CD14-positive monocyte (primary cell): ENCODE results near the gene SPAG17. TPM values are rescaled to one million over a fixed set of nuclear protein-coding genes. Genes with fewer than 3 reads are reported as not detected.

Experiments used
- DNase-seq, 3 donors: peaks; one replicate each; pipeline ENCODE4 v3.0.0-alpha.2; 2011 to 2022
- H2AFZ ChIP-seq: 2 replicates; pipeline ENCODE4 v1.6.0; 2012; ENCODE audit warnings: mild to moderate bottlenecking, low read depth, low read length, inconsistent platforms; ENCODE audit not compliant: insufficient read depth, poor library complexity, severe bottlenecking
- H3K27ac ChIP-seq, 2 donors: 1 replicate in 1 of 2; 2 replicates in 1 of 2; pipeline ENCODE4 v1.5.1; 2012 to 2013; ENCODE audit warnings: low read length in 2 of 2, control low read depth in 1 of 2, inconsistent platforms in 1 of 2, low read depth in 1 of 2, mild to moderate bottlenecking in 1 of 2
- H3K27me3 ChIP-seq, 2 donors: one replicate each; pipeline versions ENCODE4 v1.6.0 to v1.6.1; 2011 to 2013; ENCODE audit warnings: low read length in 2 of 2; ENCODE audit not compliant: control insufficient read depth in 2 of 2, insufficient read depth in 2 of 2
- H3K36me3 ChIP-seq, 2 donors: replicated peaks in 1 of 2; 1 replicate in 1 of 2; 2 replicates in 1 of 2; pipeline versions ENCODE4 v1.5.1 to v1.6.1; 2012 to 2013; ENCODE audit warnings: low read length in 2 of 2, control low read depth in 1 of 2, inconsistent platforms in 1 of 2, mild to moderate bottlenecking in 1 of 2; ENCODE audit not compliant: insufficient read depth in 2 of 2, control insufficient read depth in 1 of 2
- H3K4me1 ChIP-seq, 2 donors: 1 replicate in 1 of 2; 2 replicates in 1 of 2; pipeline versions ENCODE4 v1.5.1 to v1.6.1; 2012 to 2013; ENCODE audit warnings: low read length in 2 of 2, control low read depth in 1 of 2, inconsistent platforms in 1 of 2, mild to moderate bottlenecking in 1 of 2, moderate library complexity in 1 of 2; ENCODE audit not compliant: insufficient read depth in 2 of 2, control insufficient read depth in 1 of 2
- H3K4me2 ChIP-seq: replicated peaks from 2 replicates; pipeline ENCODE3; 2012; ENCODE audit warnings: low read length, moderate library complexity, mild to moderate bottlenecking; ENCODE audit not compliant: poor library complexity, severe bottlenecking; ENCODE audit errors: extremely low read depth
- H3K4me3 ChIP-seq, 3 experiments: fragments of 200-600 bp in 1 of 3; sonication (generic) in 1 of 3; replicated peaks in 1 of 3; 1 replicate in 2 of 3; 2 replicates in 1 of 3; pipeline ENCODE4 v1.5.1; 2011 to 2013; ENCODE audit warnings: low read length in 3 of 3, mild to moderate bottlenecking in 3 of 3, control low read depth in 2 of 3, low read depth in 2 of 3, inconsistent platforms in 1 of 3, moderate library complexity in 1 of 3
- H3K79me2 ChIP-seq: 2 replicates; pipeline ENCODE4 v1.6.0; 2012; ENCODE audit warnings: mild to moderate bottlenecking, control low read depth, inconsistent platforms, low read length, moderate library complexity; ENCODE audit not compliant: insufficient read depth
- H3K9ac ChIP-seq: 2 replicates; pipeline ENCODE4 v1.6.0; 2017; ENCODE audit warnings: low read length, mild to moderate bottlenecking; ENCODE audit not compliant: insufficient read depth, poor library complexity, severe bottlenecking
- H3K9me3 ChIP-seq, 2 donors: replicated peaks in 1 of 2; 1 replicate in 1 of 2; 2 replicates in 1 of 2; pipeline versions ENCODE4 v1.5.1 to v1.6.1; 2012 to 2013; ENCODE audit warnings: low read length in 2 of 2, control low read depth in 1 of 2; ENCODE audit not compliant: control insufficient read depth in 1 of 2, insufficient read depth in 1 of 2
- H4K20me1 ChIP-seq: 2 replicates; pipeline ENCODE4 v1.6.0; 2012; ENCODE audit warnings: mild to moderate bottlenecking, low read length, control low read depth, moderate library complexity; ENCODE audit not compliant: insufficient read depth
- H3K27ac Mint-ChIP-seq, 7 donors: one replicate each; pipeline ENCODE4 v1.8.0; 2020; ENCODE audit warnings: mild to moderate bottlenecking in 7 of 7, mixed read lengths in 7 of 7, moderate library complexity in 6 of 7, inconsistent platforms in 2 of 7
- H3K27me3 Mint-ChIP-seq, 3 donors: one replicate each; pipeline ENCODE4 v1.8.0; 2021 to 2022; ENCODE audit warnings: low read depth in 3 of 3, mild to moderate bottlenecking in 3 of 3, mixed read lengths in 3 of 3, moderate library complexity in 3 of 3, inconsistent platforms in 1 of 3
- H3K36me3 Mint-ChIP-seq, 2 donors: one replicate each; pipeline ENCODE4 v1.8.0; 2020; ENCODE audit warnings: mixed read lengths in 2 of 2, inconsistent platforms in 1 of 2, mild to moderate bottlenecking in 1 of 2
- H3K4me1 Mint-ChIP-seq: one replicate; pipeline ENCODE4 v1.8.0; 2020; ENCODE audit warnings: mild to moderate bottlenecking, mixed read lengths
- H3K4me3 Mint-ChIP-seq, 2 donors: one replicate each; pipeline ENCODE4 v1.8.0; 2020; ENCODE audit warnings: mild to moderate bottlenecking in 2 of 2, mixed read lengths in 2 of 2, moderate library complexity in 1 of 2
- H3K9me3 Mint-ChIP-seq, 7 donors: one replicate each; pipeline ENCODE4 v1.8.0; 2020 to 2022; ENCODE audit warnings: mixed read lengths in 7 of 7, mild to moderate bottlenecking in 6 of 7, moderate library complexity in 6 of 7, inconsistent platforms in 2 of 7
- WGBS: methylation state at CpG from one replicate; pipeline ENCODE4 v1.1.5; 2013; ENCODE audit warnings: missing lambda C conversion rate; ENCODE audit not compliant: insufficient coverage; 5-methylcytosine and 5-hydroxymethylcytosine counted together
- intact Hi-C, 2 donors: fragments of 100-400 bp; cut with micrococcal nuclease; formaldehyde crosslinking; loops; one replicate each; pipeline versions ENCODE4 v1.15.0 to v1.15.1; 2023
- polyA minus RNA-seq: library from RNA; depleted of rRNA, polyadenylated mRNA; stranded (reverse); fragments of >200 nt; gene quantifications from 2 replicates; pipeline ENCODE4 v1.2.3, GENCODE V29; 2012
- polyA plus RNA-seq, 3 donors: library from polyadenylated mRNA; depleted of rRNA in 1 of 3; unstranded in 2 of 3; stranded (reverse) in 1 of 3; fragments of 300-500 nt in 2 of 3; fragments of >200 nt in 1 of 3; fragmentation: Illumina TruSeq in 2 of 3; gene quantifications; 1 replicate in 2 of 3; 2 replicates in 1 of 3; pipeline ENCODE4 v1.2.3, GENCODE V29; 2012 to 2021
- total RNA-seq, 12 experiments: library from RNA in 1 of 12; stranded (reverse) in 1 of 12; fragments of 120-200 nt in 1 of 12; gene quantifications; one replicate each; pipeline ENCODE4 v1.2.4 and lab custom pipeline; 2013 to 2026; ENCODE audit warnings: mixed read lengths in 6 of 12, inconsistent platforms in 1 of 12
- TF ChIP-seq, protein P1 (sequence below): fragments of 200-600 bp; IDR thresholded peaks from one replicate; pipeline ENCODE4 v1.8.0; 2022; ENCODE audit warnings: antibody characterized with exemption, mild to moderate bottlenecking

Gene SPAG17
- total RNA-seq (2013), result 1.5 TPM
- polyA plus RNA-seq, result under 1 TPM; 0.26 to 0.87 (median 0.68) TPM
- 0.28 and 0.48 TPM in 2 replicates for polyA minus RNA-seq
- 0.29 to 5.6 (median 0.90) reads per million in 11 experiments for total RNA-seq (lab: John Stamatoyannopoulos, UW)

DNA sequence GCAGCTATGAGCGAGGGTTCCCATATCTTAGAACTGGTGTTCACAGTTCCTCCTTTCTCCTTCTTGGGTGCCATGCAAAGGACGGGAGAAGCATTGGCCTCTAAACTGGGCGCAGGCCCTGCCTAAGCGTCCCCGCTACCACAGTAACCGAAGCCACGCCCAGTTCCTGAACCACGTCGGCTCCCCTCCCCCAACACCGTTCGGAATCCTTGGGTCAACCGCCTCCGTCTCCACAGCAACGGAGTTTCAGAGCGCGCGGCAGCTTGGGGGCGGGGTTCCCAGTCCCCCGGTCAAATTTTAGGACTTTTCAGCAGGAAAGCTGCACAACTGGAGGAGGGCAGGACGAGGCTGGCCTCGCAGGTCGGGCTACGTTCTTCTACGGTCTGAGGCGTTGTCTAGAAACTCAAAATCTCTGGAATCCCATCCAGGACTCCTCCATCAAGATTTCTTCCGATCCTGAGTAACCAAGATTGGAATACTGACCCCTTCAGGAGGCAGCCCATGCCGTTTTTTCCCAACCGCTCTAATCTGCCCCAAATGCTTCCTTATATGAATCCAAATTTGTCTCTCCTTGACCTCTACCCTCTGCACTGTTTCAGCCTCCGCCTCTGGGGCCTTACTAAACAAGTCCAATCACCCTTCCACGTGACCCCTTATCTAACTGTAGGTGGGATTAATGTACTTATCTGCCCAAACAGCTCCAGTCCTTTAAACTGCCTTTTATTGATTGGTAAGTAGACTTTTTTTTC is at the start of gene SPAG17:
TSS of gene SPAG17 (minus strand) at position 145 of the 749 bp plus-strand sequence. CDS start at position 74, 71 bp downstream.
- peaks cover 6 to 9% (median 7%) of the 10 kb centered on the region in 3 donors for H3K27me3 Mint-ChIP-seq
- Histone ChIP-seq H3K9ac (no peak within 1 kb of the TSS), H3K27ac (no peak within 1 kb of the TSS), H3K4me1 (peaks cover 6 to 8% of the 10 kb centered on the region in 2 donors), H3K27me3 (no peaks in the 10 kb centered on the region), H2AFZ (peak within 1 kb of the TSS; percentile 69), H3K4me3 (peak within 1 kb of the TSS; percentile 2 to 70 (median 20)), H3K36me3 (no peaks in the 10 kb centered on the region), H3K4me2 (peak within 1 kb of the TSS; percentile 75), H3K79me2 (no peaks in the 10 kb centered on the region), H4K20me1 (no peaks in the 10 kb centered on the region), H3K9me3 (peaks cover 0 to 4% of the 10 kb centered on the region in 2 donors)
- intact Hi-C loops, result no loop called here
- peaks cover 0 to 12% (median 4%) of the 10 kb centered on the region in 7 donors for H3K9me3 Mint-ChIP-seq
- H3K4me1 Mint-ChIP-seq, result peaks cover 12% of the 10 kb centered on the region
- TF ChIP-seq, protein P1, sequence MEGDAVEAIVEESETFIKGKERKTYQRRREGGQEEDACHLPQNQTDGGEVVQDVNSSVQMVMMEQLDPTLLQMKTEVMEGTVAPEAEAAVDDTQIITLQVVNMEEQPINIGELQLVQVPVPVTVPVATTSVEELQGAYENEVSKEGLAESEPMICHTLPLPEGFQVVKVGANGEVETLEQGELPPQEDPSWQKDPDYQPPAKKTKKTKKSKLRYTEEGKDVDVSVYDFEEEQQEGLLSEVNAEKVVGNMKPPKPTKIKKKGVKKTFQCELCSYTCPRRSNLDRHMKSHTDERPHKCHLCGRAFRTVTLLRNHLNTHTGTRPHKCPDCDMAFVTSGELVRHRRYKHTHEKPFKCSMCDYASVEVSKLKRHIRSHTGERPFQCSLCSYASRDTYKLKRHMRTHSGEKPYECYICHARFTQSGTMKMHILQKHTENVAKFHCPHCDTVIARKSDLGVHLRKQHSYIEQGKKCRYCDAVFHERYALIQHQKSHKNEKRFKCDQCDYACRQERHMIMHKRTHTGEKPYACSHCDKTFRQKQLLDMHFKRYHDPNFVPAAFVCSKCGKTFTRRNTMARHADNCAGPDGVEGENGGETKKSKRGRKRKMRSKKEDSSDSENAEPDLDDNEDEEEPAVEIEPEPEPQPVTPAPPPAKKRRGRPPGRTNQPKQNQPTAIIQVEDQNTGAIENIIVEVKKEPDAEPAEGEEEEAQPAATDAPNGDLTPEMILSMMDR, result no peak
- H3K36me3 Mint-ChIP-seq, result no peaks in the 10 kb centered on the region
- DNase-seq, result peak in 2 of 3 donors; percentile 1 to 3
- peak within 1 kb of the TSS in 1 of 7 donors; percentile 76 for H3K27ac Mint-ChIP-seq
- peak within 1 kb of the TSS; percentile 73 to 85 for H3K4me3 Mint-ChIP-seq
- 5% methylated on average over 28 of the region's 30 CpGs for WGBS

DNA sequence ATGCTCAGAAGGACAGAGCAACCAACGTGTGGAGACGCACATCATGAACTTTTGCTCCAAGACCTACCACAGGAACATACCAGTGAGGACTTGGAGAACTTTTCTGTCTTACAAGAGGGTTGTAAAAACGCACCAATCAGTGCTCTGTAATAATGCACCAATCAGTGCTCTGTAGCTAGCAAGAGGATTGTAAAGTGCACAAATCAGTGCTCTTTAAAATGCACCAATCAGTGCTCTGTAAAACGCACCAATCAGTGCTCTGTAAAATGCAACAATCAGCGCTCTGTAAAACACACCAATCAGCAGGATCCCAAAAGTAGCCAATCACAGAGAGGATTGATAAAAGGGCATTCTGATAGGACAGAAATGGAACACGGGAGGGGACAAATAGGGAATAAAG is 40.4 kb upstream of the SPAG17 start:
- TF ChIP-seq, protein P1, result no peak
- H3K27me3 Mint-ChIP-seq, result no peaks in the 10 kb centered on the region
- H3K9me3 Mint-ChIP-seq, result peaks cover 0 to 14% (median 0%) of the 10 kb centered on the region in 7 donors
- Histone ChIP-seq H3K4me1 (no peaks in the 10 kb centered on the region), H3K27me3 (no peaks in the 10 kb centered on the region), H3K9ac (no peak overlapping the region), H3K4me2 (no peak overlapping the region), H2AFZ (no peak overlapping the region), H3K27ac (no peak overlapping the region), H3K36me3 (no peaks in the 10 kb centered on the region), H4K20me1 (no peaks in the 10 kb centered on the region), H3K4me3 (no peak overlapping the region), H3K9me3 (no peaks in the 10 kb centered on the region), H3K79me2 (no peaks in the 10 kb centered on the region)
- DNase-seq, result no peak
- H3K27ac Mint-ChIP-seq, result no peak overlapping the region
- H3K4me1 Mint-ChIP-seq, result no peaks in the 10 kb centered on the region
- 92% methylated on average over 2 of the region's 6 CpGs for WGBS
- no peak overlapping the region for H3K4me3 Mint-ChIP-seq
- H3K36me3 Mint-ChIP-seq, result no peaks in the 10 kb centered on the region
- intact Hi-C loops, result no loop called here
